Head of caudate nucleus (tissue), 42 donors: ENCODE results near the gene DEDD2.
A peak's percentile ranks its signal among the peaks of the same experiment; 100 is the strongest.

Experiments
- DNase-seq, 42 donors: peaks; one replicate each; pipeline versions ENCODE4 v3.0.0 to v3.0.0-alpha.2; 2020 to 2021; ENCODE audit warnings: mixed read lengths in 7 of 42
- intact Hi-C: fragments of 100-400 bp; cut with DNase I; formaldehyde crosslinking; loops from one replicate; pipeline ENCODE4 v1.15.0; 2022

The DEDD2 gene

DNA sequence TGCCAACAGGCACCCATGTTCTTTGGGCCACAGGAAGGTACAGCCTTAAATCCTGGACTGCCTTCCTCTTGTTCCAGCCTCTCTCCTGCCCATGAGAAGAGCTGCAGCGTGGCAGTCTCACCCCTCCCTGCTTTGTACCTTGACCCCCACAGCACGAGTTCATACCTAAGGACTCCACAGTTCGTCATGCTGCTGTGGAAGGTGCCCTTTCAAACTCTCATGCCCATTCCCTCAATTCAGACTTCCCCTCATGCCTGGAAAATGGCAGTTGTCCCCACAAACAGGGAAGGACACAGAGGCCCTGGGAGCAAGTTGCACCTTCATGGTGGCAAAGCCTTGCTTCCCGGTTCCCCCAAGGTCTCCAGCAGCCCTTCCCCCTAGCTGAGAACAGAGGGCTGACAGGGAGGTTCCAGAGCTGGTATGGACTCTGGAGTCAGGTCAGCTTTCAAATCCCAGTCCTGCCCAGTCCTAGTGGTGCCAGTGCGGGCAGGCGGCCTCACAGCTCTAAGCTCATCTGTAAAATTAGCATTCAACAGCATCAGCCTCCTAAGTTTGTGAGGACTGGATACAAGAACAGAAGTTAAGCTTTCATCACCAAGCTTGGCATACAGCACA, 16.3 kb upstream of the DEDD2 start:
- DNase-seq: no peak
- intact Hi-C loops: no loop called here

- DNase-seq: no peak
- intact Hi-C loops: no loop called here
Observed at GRCh38 chr19:42233106-42233505, 15.6 kb upstream of the DEDD2 start.

DNA sequence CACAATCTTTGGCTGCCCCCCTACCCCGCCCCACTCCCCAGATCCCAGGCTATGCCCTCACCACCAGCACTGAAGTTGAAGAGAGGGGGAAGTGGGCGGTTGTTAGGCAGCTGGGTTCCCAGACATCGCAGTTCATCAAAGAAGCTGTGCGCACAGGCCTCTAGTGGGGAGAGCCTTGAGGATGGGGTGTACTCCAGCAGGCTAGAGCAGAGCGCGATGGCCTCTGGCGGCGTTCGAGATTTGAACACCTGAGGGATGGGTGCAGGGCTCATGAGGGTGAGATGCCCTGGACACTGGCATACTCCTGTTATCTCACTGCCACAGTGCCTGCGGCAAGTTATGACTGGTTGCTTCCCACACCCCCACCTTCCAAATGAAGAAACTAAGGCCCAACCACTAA, 15.0 kb upstream of the DEDD2 start:
- intact Hi-C loops: no loop called here

DNA sequence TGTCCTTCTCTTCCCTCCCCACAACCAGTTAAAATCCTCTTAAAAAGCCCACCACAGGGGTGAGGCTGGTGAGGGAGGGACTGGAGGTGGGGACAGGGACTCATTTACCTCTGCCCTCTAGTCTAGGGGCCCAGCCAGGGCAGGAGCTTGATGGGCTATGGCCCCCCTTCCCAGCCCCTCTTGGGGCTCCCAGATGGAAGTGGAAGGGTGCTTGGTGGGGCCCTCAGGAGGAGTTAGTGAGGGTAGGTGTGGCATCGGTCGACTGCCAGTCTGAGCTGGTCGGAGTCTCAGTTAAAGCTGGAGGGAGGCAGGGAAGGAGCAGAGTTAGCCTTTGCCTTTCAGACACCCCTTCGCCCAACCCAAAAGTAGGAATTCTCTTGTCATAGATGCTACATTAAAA, 13.1 kb upstream of the DEDD2 start:
- DNase-seq: no peak
- intact Hi-C loops: no loop called here

More for the DNA sequence above, 15.0 kb upstream of the DEDD2 start:
- DNase-seq: no peak

GRCh38 chr19:42229855-42230351, 12.4 kb upstream of the DEDD2 start:
- no peak for DNase-seq
- intact Hi-C loops: no loop called here

DNA sequence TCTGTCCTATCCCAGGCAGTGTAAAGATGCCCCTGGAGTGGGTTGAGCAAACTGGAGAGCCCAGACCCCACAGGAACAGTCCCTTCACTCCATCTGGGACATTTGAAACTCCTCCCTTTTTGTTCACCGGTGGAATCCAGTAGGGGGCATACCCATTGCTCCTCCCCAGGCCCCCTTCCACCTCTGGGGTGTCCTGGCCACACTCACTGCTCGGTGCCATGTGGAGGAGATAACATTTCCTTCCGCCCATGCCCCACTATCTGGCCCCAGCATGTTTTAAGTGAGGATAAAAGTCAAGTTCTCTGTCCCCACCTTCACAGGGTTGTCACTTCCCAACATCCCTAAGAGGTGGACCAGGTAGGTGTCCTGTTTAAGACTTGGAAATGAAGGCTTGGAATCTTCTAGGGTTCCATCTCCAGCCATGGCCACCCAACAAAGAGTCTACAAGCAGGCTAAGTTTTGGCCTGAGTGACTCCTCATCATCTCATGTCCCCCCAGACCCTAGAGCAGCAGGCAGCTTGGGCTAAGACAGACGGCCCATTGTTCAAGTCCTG, 11.9 kb upstream of the DEDD2 start:
- no peak for DNase-seq
- intact Hi-C loops: no loop called here

- DNase-seq: no peak
- intact Hi-C loops: no loop called here
Observed at GRCh38 chr19:42228641-42229040, 11.2 kb upstream of the DEDD2 start.

GRCh38 chr19:42226886-42227285, 9.4 kb upstream of the DEDD2 start:
- intact Hi-C loops: no loop called here
- DNase-seq: no peak

DNA sequence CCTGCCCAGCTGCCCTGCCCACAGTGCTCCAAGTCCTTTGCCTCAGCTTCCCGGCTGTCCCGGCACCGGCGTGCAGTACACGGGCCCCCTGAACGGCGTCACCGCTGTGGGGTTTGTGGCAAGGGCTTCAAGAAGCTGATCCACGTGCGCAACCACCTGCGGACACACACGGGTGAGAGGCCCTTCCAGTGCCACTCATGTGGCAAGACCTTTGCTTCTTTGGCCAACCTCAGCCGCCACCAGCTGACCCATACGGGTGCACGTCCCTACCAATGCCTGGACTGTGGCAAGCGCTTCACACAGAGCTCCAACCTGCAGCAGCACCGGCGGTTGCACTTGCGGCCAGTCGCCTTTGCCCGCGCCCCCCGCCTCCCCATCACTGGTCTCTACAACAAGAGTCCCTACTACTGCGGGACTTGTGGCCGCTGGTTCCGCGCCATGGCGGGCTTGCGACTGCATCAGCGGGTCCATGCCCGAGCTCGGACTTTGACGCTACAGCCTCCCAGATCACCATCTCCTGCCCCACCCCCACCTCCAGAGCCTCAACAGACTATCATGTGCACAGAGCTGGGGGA, 8.3 kb upstream of the DEDD2 start:
- no peak for DNase-seq
- intact Hi-C loops: no loop called here

DNA sequence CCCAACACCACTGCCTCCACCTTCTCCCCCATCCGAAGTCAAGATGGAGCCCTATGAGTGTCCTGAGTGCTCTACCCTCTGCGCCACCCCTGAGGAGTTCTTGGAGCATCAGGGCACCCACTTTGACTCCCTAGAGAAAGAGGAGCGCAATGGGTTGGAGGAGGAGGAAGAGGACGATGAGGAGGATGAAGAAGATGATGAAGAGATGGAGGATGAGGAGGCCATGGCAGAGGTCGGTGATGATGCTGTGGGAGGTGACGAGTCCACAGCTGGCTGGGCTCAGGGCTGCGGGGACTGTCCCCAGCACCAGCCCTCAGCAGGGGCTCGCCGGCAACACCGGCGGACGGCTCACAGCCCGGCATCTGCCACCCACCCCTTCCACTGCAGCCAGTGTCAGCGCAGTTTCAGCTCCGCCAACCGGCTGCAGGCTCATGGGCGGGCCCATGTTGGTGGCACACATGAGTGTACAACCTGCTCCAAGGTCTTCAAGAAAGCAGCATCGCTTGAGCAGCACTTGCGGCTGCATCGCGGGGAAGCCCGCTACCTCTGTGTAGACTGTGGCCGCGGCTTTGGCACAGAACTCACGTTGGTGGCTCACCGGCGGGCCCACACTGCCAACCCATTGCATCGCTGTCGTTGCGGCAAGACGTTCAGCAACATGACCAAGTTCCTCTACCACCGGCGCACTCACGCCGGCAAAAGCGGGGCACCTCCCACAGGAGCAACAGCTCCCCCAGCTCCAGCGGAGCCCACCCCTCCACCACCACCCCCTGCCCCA, 7.7 kb upstream of the DEDD2 start:
- no peak for DNase-seq
- intact Hi-C loops: no loop called here

DNA sequence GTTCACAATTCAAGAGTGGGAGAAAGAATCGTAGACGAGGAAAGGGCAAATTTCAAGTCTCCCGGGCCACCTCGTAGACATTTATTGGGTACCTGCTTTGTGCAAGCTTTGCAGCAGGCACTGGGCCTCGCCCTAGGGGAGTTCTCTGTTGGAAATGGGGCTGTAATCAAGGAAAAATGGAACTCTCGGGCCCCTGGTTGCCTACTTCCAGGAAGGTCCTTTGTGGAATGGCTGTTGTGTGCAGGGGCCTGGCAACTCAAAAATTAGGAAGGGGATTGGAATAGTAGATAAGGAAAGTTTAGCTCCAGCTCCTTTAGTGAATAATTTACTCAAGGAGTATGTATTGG, 3.2 kb upstream of the DEDD2 start:
- intact Hi-C loops: no loop called here
- DNase-seq: no peak

DNA sequence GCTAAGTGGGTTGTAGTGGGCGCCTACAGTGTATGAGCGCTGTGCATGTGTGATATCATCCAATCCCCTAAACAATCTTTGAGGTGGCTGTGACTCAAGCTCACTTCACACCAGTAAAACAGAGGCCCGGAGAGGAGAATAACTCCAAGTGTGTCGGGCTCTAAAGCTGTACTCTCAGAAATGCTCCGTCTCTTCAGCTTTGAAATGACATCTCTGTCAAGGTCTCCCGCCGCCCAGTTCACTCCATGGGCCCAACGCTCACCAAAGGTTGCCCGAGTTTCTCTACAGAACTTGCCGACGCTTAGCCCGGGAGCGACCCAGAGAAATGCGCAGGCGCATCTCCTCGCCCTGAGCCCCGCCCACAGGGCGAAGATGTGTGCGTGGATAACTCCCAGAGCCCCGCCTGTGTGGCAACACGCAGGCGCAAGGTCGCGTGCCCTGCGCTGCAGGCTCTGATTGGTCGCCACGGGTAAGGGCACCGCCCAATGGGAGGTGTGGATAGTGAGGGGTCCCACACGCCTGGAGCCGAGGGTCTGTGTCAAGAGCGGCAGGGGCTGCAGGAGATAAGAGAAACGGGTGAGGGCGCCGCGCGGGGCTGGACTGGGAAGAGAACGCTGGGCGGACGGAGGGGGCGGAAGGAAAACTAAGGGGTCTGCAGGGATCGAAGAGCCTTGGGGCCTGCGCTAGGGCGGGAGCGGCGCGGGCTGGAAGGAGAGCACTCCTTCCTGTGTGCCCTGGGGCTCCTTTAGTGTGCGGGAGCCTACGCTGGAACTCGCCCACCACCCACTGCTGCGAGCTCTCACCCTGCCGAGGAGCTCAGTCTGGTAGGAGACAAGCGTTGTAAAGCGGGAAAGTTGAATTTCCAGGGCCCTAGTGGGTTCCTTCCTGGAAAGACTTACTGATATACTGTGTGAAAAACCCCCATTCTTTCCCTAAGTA, 2.6 kb upstream of the DEDD2 start, which contains the start of gene ZNF526:
Gene ZNF526, plus strand, starts transcription at position 501 of the 939 bp plus-strand sequence. CDS start 4,092 bp downstream, outside the sequence.
- intact Hi-C loops: no loop called here

DNA sequence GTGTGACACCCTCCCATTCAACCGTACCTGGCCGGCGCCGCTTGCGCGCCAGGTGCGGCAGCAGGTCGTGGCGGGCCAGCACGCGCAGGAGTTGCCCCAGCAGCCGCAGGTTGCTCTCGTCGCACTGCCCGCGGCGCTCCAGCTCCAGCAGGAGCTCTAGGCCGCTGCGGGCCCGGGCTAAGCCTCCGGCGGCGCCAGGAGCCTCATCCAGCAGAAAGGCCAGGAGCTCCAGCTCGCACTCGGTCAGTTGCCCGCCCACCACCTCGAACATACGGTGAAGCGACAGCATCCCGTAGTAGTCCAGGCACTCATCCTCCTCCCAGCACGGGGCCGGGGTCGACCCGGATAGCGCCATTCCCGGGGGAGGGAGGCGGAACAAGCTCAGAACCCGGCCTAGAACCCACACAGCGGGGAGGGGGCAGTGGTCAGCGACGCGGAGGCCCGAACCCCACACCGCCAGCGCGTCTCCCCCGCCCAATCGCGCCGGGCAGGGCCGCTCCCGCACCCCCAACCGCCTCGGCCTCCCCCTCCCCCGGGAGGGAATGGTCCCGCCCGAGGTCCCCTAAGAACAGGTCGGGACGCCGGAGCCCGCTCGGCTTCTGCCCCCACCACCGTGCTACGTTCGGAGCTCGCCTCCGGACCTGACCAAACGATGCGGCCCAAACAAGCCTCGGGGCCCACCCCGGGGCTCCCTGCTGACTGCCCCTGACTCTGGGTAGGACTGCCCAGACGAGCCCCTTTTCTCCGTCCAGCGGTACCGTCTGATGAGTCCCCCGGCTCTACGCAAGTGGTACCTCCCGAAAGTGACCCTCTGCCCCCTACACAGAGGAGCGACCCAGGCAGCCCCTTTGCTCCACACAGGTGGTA, 591 bp downstream of the DEDD2 start:
- DNase-seq: peak in 37 of 42 donors; percentile 16 to 66 (median 44)
- intact Hi-C loops: no loop called here

More for the DNA sequence above, 2.6 kb upstream of the DEDD2 start, which contains the start of gene ZNF526:
- peak; percentile 92 to 99 (median 97) for DNase-seq

GRCh38 chr19:42214810-42215485, 2.5 kb downstream of the DEDD2 start:
- intact Hi-C loops: no loop called here

GRCh38 chr19:42212886-42213285, 4.6 kb downstream of the DEDD2 start:
- intact Hi-C loops: no loop called here
- DNase-seq: no peak

More at GRCh38 chr19:42214810-42215485, 2.5 kb downstream of the DEDD2 start:
- no peak for DNase-seq

DNA sequence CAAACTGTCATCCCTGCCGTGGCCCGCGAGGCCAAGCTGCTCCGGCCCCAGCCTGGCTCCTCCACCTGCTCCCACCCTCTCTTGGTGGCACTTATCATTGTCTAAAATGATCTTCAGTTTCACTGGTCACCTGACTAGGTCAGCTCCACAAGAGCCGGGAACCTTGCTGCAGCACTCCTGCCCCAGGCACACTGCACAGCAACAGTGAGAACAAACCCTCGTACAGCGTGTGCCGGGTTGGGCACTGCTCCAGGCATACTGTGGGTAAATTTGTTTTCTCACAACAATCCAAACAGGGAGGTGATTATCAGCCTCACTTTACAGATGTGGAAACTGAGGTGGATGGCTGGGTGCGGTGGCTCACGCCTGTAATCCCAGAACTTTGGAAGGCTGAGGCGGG, 8.9 kb downstream of the DEDD2 start:
- intact Hi-C loops: no loop called here
- DNase-seq: no peak

DNA sequence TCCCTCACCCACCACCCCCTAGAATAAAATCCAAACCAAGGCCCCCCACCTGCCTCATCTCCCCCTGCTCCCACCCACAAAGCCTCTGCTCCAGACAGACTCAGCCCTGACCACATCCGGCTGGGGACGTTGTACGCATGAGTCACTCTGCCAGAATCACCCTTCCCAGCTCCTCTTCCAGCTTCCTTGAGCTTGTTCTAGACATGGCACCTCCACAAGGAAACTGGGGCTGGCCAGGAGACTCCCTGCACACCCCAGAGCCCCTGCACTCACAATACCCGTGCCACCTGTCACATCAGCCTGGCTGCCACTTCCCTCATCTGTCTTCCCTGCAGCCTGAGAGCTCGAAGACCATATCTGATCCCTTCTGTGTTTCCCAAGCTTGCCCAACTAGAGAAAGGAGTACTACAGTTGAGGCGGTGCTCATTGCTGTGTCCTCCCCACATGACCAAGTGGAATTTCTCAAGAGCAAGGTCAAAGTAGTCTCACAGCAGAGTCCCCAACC, 9.7 kb downstream of the DEDD2 start:
- intact Hi-C loops: no loop called here
- no peak for DNase-seq
